Kidney tubule cell (primary cell): ENCODE measurements around the gene PRSS36.

Experiments used
- DNase-seq: peaks from one replicate; pipeline ENCODE4 v3.0.0-alpha.2; 2018; ENCODE audit warnings: low spot score

Gene PRSS36

DNA sequence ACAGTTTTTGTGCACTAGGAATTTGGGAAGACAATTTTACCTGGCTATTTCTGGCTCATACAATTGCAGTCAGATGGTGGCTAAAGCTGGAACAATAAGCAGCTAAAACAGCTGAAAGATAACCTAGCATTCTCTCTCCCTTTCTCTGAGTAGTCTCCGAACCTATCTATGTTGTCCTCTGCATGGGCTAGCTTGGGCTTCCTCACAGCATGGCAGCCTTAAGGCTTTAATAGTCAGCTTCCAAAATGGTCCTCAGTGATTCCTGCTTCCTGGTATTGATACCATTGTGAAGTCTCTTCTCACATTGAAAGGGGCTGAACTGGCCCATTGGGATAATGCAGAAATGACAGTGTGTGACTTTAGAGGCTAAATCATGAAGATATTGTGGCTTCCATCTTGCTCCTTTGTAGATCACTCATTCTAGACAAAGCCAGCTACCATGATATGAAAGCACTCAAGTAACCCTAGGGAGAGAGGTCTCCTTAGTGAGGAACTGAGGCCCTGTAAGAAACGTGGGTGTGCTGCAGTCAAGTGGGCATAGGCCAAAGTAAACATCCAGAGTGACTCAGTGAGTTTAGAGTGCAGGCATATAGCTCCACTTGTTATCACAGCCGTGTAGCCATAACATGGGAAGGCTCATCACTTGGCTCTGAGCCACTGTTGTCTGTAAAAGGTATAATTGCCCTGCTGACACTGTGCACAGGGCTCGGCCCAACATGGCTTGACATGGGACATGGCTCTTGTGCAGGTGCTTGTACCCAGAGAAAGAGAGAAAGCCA lies 49.8 kb downstream of the PRSS36 start:
- DNase-seq, result peak; percentile 31

DNA sequence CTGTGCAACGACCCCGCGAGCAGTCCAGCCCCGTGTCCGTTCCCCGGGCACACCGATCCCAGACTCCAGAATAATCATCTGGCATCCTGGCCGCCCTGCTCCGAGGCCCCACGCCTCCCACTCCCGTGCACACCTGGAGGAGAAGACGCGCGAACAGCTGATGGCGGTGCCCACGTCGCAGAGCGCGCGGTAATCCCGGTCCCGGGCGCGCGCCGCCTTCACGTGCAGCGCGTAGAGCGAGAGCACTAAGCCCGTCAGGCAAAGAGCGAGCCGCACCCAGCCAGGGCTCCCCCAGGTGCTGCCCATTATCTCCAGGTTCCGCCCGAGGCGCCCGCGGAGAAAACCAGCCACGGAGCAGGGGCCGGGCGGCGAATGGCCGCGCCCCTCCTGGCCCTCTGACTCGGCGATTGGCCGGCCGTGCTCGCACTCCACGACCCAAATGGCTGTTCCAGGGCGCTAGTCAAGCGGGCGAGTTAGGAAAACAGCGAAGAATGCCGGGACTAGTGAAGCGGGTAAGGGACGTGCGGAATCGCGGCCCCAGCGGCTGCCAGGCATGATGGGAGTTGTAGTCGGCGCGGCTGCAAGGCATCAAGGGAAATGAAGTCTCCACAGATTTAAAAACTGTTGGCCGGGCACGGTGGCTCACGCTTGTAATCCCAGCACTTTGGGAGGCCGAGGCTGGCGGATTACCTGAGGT lies 55.3 kb downstream of the PRSS36 start, which contains the start of gene VKORC1:
Gene VKORC1 (minus strand): TSS at position 374 of the 697 bp plus-strand sequence. CDS start 68 bp downstream, at position 306.
- peak; percentile 99 for DNase-seq

DNA sequence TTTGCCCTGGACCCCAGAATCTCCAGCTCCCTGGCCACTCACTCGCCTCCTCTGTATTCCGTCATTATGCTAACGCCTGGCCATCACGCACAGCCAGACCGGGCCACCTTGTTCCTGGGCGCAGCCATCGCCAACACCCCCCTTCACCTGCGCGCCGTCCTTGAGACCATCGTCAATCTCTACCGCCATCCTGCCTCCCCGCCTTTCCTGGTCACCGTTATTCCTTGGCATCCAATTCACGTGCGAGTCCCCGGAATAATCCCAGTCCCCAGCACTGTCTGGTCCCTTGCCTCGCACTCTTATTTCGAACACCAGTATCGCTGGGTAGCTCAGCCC lies 55.8 kb downstream of the PRSS36 start:
- no peak for DNase-seq

DNA sequence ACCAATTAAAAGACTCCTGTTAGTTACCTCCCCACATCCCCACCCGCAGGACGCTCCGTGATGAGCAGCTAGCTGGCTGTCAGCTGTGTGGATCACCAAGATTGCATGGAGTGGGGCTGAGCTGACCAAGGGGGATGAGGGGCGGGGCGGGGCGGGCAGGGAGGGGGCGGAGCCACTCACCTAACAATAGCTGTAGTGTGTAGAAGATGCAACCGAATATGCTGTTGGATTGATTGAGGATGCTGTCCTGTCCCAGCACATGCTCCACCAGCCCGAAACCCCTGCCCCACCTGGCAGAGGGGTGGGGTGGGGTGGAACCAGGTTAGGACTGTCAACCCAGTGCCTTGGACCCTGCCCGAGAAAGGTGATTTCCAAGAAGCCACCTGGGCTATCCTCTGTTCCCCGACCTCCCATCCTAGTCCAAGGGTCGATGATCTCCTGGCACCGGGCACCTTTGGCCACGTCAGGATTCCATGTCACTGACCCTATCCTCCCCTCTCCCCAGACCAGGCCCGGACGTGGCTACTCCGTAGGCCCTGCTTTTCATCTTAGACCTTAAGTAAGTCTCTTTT lies 56.6 kb downstream of the PRSS36 start:
- DNase-seq, result peak; percentile 54

DNA sequence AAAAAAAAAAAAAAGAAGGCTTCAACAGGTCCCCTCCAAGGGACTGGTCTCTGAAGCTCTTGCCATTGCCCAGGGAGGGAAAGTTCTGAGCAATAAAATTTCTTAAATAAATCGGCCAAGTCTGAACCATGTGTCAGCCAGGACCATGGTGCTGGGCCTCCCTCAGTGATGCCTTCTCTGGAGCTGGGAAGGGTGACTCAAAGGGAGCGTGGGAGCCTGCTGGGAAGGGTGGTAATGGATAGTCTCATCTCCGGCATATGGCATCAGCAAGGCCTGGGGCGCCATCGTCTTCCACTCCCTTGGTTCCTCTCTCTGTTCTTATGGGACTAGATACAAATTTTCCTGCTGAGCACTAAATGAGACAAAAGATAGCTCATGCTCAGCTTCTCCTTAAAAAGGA lies 57.5 kb downstream of the PRSS36 start:
- no peak for DNase-seq

DNA sequence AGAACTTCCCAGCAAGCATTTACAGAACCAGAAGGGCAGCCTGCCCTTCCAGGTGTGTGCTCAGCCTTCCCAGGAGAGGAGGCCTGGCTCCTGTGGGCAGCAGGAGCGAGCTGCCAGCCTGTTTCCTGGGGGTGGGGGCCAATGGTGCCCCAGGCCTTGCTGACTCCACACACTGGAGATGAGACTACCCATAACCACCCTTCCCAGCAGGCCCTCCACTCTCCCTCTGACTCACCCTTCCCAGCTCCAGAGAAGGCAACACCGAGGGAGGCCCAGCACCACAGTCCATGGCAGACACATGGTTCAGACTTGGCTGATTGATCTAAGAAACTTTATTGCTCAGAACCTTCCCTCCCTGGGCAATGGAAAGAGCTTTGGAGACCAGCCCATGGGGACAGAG lies 59.3 kb downstream of the PRSS36 start:
- peak; percentile 63 for DNase-seq

DNA sequence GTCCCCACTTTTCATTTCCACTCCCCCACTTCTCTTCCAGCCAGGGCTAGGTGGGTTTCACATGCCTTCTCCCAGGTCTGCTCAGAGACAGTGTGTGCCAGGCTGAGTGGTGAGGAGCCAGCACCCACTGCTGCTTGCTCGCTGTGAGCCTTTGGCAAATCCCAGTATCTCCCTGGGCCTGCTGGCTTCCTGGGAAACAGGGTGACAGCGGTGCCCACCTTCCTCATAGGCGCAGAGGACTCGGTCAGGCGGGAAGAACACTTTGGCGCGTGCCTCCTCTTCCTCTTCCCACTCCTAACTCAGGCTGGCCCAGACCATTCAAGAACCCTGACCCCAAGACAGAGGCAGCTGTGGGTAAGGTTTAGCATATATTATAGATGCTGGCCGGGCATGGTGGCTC lies 60.7 kb downstream of the PRSS36 start:
- DNase-seq, result no peak
